Activated CD8-positive, alpha-beta memory T cell treated with anti-CD3 and anti-CD28 coated beads for 1 hour (primary cell): Measurements from ENCODE around the gene TGFB2.

Experiments used
- DNase-seq, 2 donors: peaks; one replicate each; pipeline ENCODE4 v3.0.0-alpha.2; 2020; ENCODE audit warnings: low read depth in 1 of 2; ENCODE audit errors: extremely low read depth in 1 of 2

The TGFB2 gene

GRCh38 chr1:218479436-218480115 is 134.4 kb downstream of the TGFB2 start:
- DNase-seq, result no peak

DNA sequence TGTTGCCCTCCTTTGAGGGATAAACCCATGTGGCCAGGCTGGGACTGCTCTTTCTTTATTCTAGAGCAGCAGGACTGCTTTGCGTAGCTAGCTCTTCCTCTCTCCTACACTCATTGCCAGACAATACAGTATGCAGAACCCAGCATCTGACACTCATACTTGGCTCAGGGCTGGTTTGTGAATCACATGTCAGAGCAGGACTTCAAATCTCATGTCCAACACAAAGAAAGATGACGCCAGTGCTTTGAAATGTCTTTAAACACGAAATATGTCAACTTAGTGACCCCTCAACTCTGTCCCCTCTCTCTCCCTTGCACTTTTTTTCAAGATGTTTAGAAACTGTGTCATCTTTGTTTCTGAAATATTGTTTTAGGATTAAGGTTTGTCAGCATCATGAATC is 135.0 kb downstream of the TGFB2 start:
- DNase-seq, result no peak

DNA sequence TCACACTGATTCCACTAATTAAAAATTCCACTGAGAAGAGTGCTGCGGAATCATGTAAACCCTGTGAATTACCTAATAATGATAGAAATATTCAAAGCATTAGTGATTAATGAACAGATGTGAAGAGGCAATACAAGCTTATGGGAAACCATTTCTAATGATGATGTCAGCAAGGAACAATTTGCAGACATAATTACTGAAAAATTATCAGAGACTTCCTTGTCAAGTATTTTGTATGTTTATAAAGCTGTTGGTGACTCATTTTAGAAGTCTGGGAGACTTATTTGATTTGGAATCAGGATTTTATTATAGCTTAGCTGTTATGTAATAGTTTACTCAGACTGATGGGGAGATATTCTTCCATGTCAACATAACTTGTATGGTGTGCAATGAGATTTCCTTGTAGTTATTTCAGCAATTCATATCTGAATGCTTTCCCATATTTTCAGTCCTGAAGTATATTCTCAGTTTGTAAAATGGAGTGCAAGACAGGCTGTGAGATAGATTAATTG is 135.5 kb downstream of the TGFB2 start:
- no peak for DNase-seq

- DNase-seq, result no peak
These were observed 136.1 kb downstream of the TGFB2 start for GRCh38 chr1:218481116-218481775.

GRCh38 chr1:218482683-218483082 is 137.5 kb downstream of the TGFB2 start:
- no peak for DNase-seq

GRCh38 chr1:218485241-218485928 is 140.2 kb downstream of the TGFB2 start:
- DNase-seq, result no peak

GRCh38 chr1:218488531-218488930 is 143.4 kb downstream of the TGFB2 start:
- DNase-seq, result no peak

GRCh38 chr1:218488986-218489385 is 143.8 kb downstream of the TGFB2 start:
- DNase-seq, result no peak

- no peak for DNase-seq
These were observed 145.3 kb downstream of the TGFB2 start for GRCh38 chr1:218490406-218490922.

- DNase-seq, result no peak
These were observed 147.7 kb downstream of the TGFB2 start for GRCh38 chr1:218492874-218493273.

- DNase-seq, result no peak
These were observed 148.8 kb downstream of the TGFB2 start for GRCh38 chr1:218493986-218494385.
